Measurements from ENCODE around the gene EML5.
"Not testable (repeated sequence)": the region's sequence is repeated elsewhere in the genome, so short reads cannot be mapped to it uniquely, and the experiment has no call there.

Gene EML5

DNA sequence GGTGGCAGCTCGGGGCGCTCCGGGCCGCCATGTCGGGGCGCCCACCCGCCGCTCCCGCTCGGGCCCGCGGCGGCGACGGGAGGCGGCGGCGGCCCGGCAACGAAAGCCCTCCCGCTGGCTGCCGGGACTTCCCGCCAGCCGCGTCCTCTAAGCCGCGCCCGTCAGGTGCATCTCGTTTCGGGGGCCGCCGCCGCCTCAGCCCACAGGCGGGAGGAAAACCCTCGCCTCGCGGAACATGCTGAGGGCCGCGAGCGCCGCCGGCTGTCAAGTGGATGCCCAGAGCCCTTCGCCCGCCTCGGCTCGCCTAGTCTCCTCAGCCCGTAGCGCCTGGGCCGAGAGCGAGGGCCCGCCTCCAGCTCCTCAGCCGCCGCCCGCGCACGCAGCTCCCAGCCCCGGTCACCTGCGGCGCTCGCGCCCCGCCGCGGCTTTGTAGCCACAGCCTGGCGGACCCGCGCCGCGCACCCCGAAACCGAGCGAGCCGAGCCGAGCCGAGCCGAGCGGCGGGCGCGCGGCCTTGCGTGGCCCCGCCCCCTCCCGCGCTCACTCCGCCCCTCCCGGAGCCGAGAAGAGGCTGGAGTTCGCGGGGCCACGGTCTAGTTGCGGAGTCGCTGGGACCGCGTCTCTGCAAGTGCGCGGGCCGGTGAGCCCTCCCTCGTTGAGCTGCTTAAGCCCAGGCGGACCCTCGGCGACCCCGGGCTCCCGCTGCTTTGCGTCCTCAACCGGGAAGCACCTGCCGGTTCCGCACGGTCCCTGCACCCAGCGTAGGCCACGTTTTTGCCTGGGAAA is at the start of gene EML5:
Gene EML5, minus strand, starts transcription at position 481 of the 786 bp plus-strand sequence. Its CDS starts 450 bp downstream, at position 31.
- no peak for FAIRE-seq

DNA sequence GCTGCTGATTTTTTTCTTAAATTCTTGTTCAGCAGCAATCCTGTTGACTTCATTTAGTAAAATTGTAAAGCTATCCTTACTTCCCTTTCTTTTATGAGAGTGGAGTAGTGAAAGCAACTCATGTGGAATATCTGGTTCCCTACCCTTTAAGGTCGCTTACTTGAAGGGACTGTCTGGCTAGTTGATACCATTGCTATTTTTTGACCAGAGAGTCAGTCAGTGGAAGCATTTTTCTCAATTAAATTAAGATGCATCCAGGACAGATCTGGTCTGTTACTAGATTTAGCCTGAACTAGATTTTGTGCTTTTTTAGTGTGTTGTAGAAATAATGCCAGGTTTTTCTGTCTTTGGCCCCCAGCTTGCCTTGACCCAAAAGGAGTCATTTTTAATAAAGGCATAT is 49.7 kb upstream of the EML5 start:
- FAIRE-seq, result no peak

GRCh38 chr14:88841741-88842140 is 49.0 kb upstream of the EML5 start:
- no peak for FAIRE-seq

GRCh38 chr14:88840926-88841325 is 48.2 kb upstream of the EML5 start:
- no peak for FAIRE-seq

- FAIRE-seq, result no peak
Observed at GRCh38 chr14:88838015-88838414, 45.3 kb upstream of the EML5 start.

- no peak for FAIRE-seq
Observed at GRCh38 chr14:88837495-88837894, 44.7 kb upstream of the EML5 start.

GRCh38 chr14:88835661-88836060 is 42.9 kb upstream of the EML5 start:
- no peak for FAIRE-seq

GRCh38 chr14:88834883-88835431 is 42.2 kb upstream of the EML5 start:
- FAIRE-seq, result no peak

GRCh38 chr14:88831284-88831683 is 38.5 kb upstream of the EML5 start:
- FAIRE-seq, result no peak

- no peak for FAIRE-seq
Observed at GRCh38 chr14:88829685-88830302, 37.0 kb upstream of the EML5 start.

DNA sequence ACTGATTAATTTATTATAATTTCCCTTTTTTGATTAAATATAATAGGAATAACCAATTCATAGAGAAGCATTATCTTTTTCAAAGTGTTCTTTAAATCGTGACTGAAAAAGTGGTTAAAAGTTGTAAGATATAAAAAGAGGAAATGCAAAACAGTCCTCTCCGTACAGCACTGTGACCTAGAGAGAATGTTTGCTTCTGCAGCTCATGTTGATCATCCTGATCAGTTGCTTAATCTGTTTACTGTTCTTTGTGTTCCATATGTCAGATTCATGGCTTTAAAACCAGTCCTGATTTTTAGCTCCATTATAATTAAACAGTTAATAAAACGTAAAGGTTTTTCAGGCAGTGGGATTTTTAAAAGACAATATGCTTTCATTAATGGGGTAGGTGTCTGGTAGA is 36.4 kb upstream of the EML5 start:
- no peak for FAIRE-seq

GRCh38 chr14:88825503-88825902 is 32.8 kb upstream of the EML5 start:
- no peak for FAIRE-seq

DNA sequence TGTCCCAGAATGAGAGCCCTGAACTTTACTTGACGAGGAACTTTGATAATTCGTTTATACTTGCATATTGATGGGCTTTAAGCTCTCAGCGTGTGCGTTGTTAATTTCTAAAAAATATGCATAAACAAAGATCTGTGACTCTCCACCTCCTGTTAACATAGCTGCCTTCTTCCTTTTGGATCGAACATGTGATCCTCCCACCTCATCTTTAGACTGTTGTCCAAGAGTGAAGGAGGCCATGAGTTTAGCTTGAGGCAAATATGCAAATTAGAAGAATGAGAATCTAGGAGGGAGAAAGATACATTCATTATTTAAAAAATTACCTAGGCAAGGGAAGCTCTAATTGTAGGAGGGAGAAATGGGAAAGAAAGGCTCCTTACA is 32.3 kb upstream of the EML5 start:
- no peak for FAIRE-seq

DNA sequence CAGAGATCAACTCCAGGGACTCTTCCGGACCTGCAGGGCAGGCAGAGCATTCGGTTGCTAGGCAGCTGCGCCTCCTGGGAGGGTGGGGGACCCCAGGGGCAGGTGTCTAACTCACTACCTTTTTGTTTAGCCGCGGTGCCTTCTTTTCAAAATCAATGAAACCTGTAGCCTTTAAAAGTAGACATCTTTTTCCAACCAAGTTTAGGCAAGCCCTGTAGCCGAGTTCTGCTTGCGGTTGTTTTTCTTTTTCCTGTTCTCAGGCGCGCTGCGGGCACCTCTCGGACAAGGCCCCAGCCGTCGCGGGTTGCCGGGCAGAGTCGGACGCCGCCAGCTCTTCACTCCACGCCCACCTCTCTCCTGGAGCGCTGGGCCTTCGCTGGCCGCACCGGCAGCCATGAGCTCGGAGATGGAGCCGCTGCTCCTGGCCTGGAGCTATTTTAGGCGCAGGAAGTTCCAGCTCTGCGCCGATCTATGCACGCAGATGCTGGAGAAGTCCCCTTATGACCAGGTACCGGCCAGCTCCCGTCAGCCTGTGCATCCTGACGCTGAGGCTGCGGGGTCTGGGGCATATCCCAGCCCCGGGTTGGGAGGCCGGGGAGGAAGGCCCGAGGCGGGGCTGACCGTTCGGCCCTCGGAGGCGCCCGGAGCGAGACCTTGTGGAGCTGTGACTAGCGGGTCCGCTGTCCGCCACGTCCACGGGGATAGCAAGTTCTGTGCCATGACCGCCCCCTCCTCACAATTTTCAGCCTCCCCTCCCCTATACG is 31.7 kb upstream of the EML5 start, which contains the start of gene TTC8:
Gene TTC8, plus strand, starts transcription at position 338 of the 764 bp plus-strand sequence. Its CDS starts 57 bp downstream, at position 395.
- FAIRE-seq, result peak; percentile 77

DNA sequence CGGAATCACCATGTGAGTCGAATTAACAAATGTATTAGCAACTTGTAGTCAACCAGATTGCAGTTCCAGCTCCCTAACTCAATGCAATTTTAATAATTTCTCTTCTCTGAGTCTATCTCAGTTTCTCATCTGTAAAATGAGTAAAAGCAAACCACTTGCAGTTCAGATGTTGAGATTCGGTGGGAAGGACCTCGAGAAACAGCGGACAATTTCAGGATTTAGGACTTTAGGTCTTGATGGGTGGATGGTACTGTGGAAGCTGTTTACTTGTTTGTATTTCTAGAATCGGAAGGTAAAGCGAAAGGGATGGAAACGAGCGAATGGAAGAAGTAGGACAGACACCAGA is 31.2 kb upstream of the EML5 start:
- FAIRE-seq, result no peak

DNA sequence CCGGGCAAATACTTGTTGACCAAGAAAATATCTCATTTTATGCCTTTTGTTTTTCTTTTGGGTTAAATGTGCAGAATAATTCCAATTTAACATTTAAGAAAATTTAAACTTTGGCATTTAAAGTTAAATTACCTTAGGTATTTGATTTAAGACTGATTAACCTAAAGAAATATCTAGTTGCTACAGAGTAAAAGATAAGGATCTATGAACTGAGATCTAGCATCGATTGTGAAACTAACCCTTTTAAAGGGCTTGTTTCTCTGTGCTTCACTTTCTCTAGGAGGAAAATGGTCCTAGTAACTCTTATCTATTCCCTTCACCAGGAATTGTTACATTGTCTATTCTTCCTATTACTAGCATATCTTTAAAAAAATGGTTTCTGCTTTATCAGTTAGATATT is 29.1 kb upstream of the EML5 start:
- FAIRE-seq, result no peak

DNA sequence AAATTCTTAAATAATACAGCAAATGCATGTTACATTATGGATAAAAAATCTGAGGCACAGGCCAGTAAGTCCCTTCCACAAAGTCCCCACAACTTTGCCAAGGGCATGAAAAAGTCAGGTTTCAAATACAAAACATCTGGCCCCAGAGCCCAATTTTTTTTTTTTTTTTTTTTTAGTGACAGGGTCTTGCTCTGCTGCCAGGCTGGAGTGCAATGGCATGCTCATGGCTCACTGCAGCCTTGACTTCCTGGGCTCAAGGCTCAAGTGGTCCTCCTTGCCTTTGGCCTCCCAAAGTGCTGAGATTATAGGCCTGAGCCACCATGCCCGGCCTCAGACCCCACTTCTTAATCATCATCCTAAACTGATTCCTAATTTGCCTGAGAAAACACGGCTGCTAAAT is 28.6 kb upstream of the EML5 start:
- no peak for FAIRE-seq

DNA sequence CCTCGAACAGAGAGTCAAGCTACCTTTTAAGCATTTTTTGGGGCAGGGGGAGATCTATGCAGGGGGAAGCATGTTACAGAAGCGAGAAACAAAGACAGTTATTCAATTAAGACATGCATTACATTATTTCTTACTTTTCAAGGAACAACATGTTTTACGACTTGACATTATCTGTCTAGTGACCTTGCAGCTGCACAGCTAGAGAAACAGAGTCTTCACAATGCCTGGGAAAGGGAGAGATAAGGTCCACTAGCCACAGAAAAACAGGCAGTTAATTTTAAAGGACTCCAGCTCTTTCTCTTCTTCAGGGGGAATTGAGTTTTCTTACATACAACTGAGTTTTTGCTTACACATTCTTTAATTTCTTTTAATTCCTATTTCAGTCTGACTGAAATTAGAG is 26.9 kb upstream of the EML5 start:
- not testable (repeated sequence) for FAIRE-seq

DNA sequence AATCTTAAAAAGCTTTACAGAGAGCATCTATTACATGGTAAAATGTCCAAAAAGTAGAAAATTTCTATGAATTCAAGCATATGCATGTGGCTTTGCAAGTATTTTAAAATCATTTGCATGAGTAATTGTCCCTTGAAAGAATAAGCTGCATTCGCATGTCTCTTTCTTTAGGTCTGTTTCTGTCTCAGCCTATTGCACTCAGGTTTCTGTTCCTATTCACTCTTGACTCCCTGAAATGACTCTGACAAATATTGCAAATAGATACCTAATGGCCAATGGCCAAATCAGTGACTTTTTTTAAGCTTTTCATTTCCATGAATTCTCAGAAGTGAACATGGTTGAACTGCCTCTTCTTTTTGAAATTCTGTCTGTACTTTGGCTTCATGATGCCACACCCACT is 25.3 kb upstream of the EML5 start:
- no peak for FAIRE-seq

DNA sequence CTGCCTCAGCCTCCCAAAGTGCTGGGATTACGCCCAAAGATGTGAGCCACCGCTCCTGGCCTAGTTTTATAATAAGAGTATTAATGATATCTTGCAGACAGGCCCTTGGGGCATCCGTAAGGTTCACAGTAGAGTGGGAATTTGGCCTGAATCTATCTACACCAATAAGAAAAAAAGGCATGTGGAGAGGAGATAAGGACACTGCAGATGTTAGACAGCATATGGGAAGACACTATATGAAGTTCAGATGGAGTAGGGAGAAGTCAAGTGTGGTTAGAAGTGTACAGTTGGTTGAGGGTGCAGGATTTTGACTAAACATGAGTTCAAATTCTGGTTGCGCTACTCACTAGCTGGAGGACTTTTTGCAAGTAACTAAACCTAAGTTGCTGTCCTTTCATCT is 23.2 kb upstream of the EML5 start:
- no peak for FAIRE-seq

- FAIRE-seq, result no peak
Observed at GRCh38 chr14:88808359-88808758, 15.6 kb upstream of the EML5 start.

GRCh38 chr14:88804477-88804876 is 11.7 kb upstream of the EML5 start:
- no peak for FAIRE-seq

DNA sequence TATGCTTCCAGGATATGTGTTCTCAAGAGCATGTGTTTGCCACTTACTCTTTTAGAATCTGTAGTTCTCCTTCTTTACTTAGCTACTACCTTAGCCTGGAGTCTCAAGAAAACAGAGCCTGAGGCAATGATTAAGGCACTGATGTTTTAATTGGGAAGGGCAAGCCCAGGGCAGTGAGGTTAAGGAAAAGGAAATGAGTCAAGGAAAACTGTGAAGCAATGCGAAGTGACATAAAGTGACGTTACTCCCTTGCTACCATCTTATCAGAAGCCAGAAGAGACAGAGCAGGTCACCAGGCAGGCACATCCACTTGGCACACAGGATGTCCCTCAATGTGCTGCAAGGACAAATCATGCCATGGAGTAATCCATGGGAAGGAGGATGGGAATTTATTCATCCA is 11.3 kb upstream of the EML5 start:
- no peak for FAIRE-seq

DNA sequence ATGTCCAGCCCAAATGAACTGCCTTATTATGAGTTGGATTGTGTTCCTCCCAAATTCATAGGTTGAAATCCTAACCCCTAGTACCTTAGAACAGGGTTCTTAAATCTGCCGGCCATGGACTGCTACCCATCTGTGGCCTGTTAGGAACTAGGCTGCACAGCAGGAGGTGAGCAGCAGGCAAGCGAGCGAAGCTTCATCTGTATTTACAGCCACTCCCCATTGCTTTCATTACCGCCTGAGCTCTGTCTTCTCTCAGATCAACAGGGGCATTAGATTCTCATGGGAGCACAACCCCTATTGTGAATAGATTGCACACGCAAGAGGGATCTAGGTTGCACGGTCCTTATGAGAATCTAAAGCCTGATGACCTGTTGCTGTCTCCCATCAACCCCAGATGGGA is 9.8 kb upstream of the EML5 start:
- FAIRE-seq, result no peak

All from A204.1 (cell line).